SW480 (cell line): ENCODE data around the gene POLE.
"Not testable (repeated sequence)": the region's sequence is repeated elsewhere in the genome, so short reads cannot be mapped to it uniquely, and the experiment has no call there.

Experiments
- DNase-seq: peaks from one replicate; pipeline ENCODE4 v3.0.0-alpha.2; 2016; ENCODE audit warnings: low spot score

Gene POLE

GRCh38 chr12:132719141-132719953 lies 32.2 kb upstream of the POLE start:
- no peak for DNase-seq

- no peak for DNase-seq
Observed at GRCh38 chr12:132718644-132719043, 31.5 kb upstream of the POLE start.

GRCh38 chr12:132717531-132718387 lies 30.6 kb upstream of the POLE start:
- no peak for DNase-seq

- DNase-seq: no peak
Observed at GRCh38 chr12:132717011-132717410, 29.9 kb upstream of the POLE start.

GRCh38 chr12:132716356-132716755 lies 29.2 kb upstream of the POLE start:
- DNase-seq: no peak

GRCh38 chr12:132715874-132716273 lies 28.7 kb upstream of the POLE start:
- no peak for DNase-seq

- no peak for DNase-seq
Observed at GRCh38 chr12:132713123-132713522, 26.0 kb upstream of the POLE start.

GRCh38 chr12:132711080-132711843 lies 24.1 kb upstream of the POLE start:
- DNase-seq: peak; percentile 31

- DNase-seq: peak; percentile 84
Observed at GRCh38 chr12:132710405-132711079, 23.4 kb upstream of the POLE start, which contains the start of gene PGAM5. TSS of gene PGAM5 (plus strand) at chr12:132710842. CDS start at chr12:132710877, 35 bp downstream.

- no peak for DNase-seq
Observed at GRCh38 chr12:132710043-132710404, 22.9 kb upstream of the POLE start.

GRCh38 chr12:132708150-132708549 lies 21.0 kb upstream of the POLE start:
- DNase-seq: no peak

- DNase-seq: no peak
Observed at GRCh38 chr12:132707241-132707640, 20.1 kb upstream of the POLE start.

GRCh38 chr12:132703641-132704040 lies 16.5 kb upstream of the POLE start:
- DNase-seq: no peak

GRCh38 chr12:132702640-132703039 lies 15.5 kb upstream of the POLE start:
- DNase-seq: no peak

GRCh38 chr12:132700212-132700822 lies 13.2 kb upstream of the POLE start:
- DNase-seq: no peak

GRCh38 chr12:132698341-132698740 lies 11.2 kb upstream of the POLE start:
- no peak for DNase-seq

- no peak for DNase-seq
Observed at GRCh38 chr12:132695431-132695830, 8.3 kb upstream of the POLE start.

GRCh38 chr12:132694888-132695287 lies 7.7 kb upstream of the POLE start:
- not testable (repeated sequence) for DNase-seq

- not testable (repeated sequence) for DNase-seq
Observed at GRCh38 chr12:132692030-132692429, 4.9 kb upstream of the POLE start.

- DNase-seq: no peak
Observed at GRCh38 chr12:132690112-132690511, 3.0 kb upstream of the POLE start.

- peak; percentile 7 for DNase-seq
Observed at GRCh38 chr12:132689227-132689626, 2.1 kb upstream of the POLE start.
